GM11168 (cell line): ENCODE data around the gene CHRM4.

Experiments used
- in situ Hi-C: fragments of 300-500 bp; cut with MboI; formaldehyde crosslinking; loops from one replicate; pipeline ENCODE4 v1.12.0; 2022; ENCODE audit warnings: low sequenced_read_pairs; ENCODE audit not compliant: unreplicated experiment

Gene CHRM4

DNA sequence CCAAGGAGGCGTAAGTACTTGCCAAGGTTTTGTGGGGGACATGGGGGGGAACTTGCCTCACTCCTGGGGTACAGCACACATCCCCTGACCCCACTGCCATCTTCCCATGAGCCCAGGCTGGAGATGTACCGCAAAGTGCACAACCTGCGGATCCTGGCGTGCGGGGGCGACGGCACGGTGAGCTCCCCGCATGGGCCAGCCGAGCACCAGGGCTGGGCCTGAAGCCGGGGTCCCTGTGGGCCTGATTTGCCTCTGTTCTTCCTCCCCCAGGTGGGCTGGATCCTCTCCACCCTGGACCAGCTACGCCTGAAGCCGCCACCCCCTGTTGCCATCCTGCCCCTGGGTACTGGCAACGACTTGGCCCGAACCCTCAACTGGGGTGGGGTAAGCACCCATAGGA lies 19.1 kb downstream of the CHRM4 start:
- in situ Hi-C loops: loop anchor here (10.0 kb wide), 1 partner anchor 152 kb away; no protein-coding TSS in a partner anchor

DNA sequence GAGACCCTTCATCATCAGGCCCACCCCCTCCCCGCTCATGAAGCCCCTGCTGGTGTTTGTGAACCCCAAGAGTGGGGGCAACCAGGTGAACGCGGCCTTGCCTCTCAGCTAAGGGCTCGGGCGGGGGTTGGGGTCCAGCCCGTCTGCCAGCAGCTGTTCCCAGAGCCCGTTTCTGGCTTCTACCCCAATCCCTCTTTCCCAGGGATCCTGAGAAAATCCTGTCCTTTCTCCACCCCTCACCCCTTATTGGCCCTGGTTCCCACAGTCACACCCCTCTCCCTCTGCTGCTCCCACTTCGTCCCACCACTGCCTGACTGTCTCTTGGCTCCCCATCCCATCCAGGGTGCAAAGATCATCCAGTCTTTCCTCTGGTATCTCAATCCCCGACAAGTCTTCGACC lies 19.5 kb downstream of the CHRM4 start:
- in situ Hi-C loops: loop anchor here (10.0 kb wide), 1 partner anchor 153 kb away; no protein-coding TSS in a partner anchor

DNA sequence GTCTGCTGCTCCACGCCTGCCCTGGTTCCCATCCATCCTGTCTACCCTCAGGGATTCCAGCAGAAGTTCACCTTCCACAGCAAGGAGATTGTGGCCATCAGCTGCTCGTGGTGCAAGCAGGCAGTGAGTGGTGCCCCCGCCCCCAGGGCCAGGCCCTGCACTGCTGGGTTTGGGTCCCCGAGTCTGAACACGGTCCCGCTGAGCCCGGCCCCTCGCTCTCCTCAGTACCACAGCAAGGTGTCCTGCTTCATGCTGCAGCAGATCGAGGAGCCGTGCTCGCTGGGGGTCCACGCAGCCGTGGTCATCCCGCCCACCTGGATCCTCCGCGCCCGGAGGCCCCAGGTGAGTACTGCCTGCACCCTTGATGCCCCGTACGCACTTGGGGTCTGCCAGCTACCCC lies 20.3 kb downstream of the CHRM4 start:
- in situ Hi-C loops: loop anchor here (10.0 kb wide), 1 partner anchor 154 kb away; no protein-coding TSS in a partner anchor

DNA sequence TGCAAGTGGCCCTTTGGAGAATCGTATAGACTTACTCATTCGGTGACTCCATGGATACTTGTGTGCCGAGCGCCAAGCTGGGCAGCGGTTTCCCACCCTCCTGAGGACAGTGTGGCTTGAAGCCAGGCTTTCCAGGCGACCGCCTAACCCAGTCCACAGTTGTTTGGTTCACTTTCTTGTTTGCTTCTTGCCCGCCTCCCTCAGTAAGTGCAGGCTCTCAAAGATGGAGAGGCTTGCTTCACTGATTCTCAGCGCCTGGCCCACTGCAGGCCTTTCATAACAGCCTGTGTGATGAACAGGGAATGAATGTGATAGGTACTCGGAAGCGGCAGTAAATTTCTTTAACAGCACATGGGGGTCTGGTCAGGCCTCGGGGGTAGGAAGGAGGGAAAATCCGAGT lies 21.3 kb downstream of the CHRM4 start:
- in situ Hi-C loops: loop anchor here (10.0 kb wide), 1 partner anchor 155 kb away; no protein-coding TSS in a partner anchor

DNA sequence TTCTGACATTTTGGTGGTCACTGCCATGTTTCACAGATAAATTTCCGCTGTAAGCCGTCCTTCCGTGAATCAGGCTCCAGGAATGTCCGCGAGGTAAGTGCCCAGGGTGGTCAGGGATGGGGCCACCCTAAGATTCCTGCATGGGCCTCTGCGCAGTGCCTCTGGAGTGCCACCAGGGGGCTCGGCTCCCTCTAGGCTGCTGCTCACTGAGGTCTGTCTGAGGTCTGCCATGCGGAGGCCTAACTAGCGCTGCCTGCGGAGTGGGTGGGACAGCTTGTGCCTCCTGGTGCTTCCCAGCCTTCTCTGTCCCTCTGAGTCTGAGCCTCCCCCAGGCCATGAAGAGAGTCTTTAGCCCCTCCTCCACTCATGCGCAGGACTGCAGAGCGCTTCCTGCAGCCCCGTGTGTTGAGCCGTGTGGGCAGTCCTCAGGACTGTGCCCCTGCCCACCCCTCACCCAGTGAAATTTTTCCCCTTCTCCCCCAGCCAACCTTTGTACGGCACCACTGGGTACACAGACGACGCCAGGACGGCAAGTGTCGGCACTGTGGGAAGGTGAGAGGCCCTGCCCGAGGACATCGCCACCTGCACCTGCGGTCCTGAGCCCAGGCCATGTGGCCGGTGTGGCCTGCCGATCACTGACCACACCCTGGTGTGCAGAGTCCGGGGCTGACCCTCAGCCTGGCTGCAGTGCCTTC lies 22.0 kb downstream of the CHRM4 start:
- in situ Hi-C loops: loop anchor here (10.0 kb wide), 1 partner anchor 155 kb away; no protein-coding TSS in a partner anchor

DNA sequence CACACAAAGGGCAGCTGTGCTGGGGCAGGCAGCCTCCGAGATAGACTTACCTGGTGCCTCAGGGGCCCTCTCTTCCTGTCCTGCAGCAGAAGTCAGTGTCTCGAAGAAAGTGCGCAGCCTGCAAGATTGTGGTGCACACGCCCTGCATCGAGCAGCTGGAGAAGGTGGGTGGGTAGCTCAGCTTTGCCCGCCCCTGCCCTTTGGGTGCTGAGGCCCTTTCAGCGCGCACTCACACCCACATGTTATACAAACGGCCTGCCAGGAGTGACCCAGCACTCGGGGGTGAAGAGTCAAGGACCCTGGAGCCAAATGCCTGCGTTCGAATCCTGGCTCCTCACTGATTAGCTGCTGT lies 23.7 kb downstream of the CHRM4 start:
- in situ Hi-C loops: no loop called here

DNA sequence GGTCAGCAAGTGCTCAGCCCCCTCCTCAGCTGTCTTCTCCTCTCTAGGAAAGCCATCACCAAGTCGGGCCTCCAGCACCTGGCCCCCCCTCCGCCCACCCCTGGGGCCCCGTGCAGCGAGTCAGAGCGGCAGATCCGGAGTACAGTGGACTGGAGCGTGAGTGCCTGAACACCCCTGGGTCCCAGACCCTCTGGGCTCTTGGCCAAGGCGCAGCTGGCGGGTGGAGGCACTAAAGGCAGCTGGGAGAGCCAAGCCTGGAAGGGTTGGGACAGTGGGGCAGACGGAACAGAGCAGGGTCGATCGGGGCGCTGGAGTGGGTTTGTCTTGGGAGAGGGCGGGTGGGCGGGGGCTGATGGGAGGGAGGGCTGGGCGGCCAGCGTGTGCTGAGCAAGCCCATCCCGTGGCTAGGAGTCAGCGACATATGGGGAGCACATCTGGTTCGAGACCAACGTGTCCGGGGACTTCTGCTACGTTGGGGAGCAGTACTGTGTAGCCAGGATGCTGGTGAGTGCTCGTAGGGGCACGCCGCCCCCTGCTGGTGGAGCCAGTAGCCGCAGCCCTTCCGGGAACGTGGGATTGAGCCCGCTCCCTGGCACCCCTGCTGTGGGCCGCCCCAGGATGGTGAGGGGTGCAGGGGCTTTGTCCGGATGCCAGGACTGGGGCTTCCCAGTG lies 24.2 kb downstream of the CHRM4 start:
- in situ Hi-C loops: no loop called here

DNA sequence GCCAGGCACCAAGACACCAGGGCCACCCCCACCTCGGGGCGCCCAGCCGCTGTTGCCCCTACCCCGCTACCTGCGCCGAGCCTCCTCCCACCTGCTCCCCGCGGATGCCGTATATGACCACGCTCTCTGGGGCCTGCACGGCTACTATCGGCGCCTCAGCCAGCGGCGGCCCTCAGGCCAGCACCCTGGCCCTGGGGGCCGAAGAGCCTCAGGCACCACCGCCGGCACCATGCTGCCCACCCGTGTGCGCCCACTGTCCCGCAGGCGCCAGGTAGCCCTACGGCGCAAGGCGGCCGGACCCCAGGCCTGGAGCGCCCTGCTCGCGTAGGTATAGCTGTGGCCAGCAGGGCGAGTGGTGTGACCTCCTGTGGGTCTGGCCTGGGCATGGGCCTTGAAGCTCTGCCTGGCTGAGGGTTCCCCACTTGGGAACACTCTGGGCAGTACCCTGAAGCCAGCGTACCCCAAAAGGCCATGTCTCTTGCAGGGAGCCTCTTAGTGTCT lies 24.9 kb downstream of the CHRM4 start:
- in situ Hi-C loops: no loop called here

DNA sequence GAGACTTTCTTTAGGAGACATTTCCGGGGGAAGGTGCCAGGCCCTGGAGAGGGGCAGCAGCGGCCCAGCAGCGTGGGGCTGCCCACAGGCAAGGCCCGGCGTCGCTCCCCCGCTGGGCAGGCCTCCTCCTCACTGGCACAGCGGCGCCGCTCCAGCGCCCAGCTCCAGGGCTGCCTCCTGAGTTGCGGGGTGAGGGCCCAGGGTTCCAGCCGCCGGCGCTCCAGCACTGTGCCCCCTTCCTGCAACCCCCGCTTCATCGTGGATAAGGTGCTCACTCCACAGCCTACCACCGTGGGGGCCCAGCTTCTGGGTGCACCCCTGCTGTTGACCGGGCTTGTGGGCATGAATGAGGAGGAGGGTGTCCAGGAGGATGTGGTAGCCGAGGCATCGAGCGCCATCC lies 25.3 kb downstream of the CHRM4 start:
- in situ Hi-C loops: no loop called here

DNA sequence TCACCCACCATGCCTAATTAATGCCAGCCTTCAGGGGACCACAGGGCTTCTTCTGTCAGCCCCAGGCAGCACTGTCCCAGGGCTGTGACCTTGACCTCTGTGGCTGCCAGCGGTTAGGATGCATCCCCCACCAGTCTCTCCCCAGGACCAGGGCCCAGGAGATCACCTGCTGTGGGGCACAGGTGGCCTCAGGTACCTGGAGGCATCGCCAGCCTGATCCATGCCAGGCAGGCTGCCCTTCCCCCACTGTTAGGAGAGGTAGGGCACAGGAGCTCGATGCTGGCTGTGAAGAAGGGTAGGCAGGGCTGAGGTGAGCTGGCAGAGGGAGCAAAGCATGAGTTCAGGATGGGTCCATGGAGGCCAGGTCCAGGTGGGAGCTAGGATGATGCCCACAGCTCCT lies 26.8 kb downstream of the CHRM4 start:
- in situ Hi-C loops: no loop called here

DNA sequence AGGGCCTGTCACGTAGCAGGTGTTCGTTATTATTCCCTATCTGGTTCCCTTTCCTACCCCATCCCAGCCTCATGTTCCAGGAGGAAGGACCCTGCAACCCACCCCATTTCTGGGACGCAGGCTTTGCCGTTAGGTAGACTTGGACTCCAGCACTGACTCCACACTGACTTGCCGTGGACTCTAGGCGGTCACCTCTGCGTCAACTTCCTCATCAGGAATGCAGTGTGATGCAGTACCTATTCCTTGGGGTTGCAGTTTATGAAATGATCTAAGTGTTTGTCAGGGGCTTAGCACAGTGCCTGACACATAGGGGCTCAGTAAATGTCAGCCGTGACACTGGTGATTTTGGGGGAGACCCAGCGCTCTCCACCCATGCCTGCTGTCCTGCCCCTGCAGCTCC lies 27.5 kb downstream of the CHRM4 start:
- in situ Hi-C loops: no loop called here

DNA sequence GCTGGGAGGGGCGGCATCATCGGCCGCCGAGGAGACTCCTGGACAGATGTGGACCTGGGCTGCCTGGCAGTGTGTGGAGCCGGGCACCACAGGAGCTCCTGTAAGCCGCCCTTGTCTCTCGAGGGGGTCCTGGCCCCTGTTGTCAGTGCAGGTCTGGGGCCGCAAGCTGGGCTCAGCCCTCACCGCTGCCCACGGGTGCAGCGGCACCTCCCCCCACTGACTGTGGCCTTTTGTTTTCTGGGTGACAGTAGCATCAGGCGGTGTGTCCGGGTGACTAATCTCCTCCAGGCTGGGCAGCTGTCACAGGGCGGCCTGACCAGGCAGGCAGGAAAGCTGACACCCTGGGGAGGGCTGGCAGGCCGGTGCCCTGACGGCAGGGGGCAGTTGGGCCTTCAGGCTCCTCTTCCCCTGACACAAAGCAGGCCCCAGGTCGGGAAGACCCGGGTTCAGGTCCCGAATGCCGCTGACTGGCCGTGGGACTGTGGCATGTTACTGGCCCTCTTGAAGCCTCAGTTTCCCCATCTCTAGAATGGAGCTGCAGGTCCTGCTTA lies 28.0 kb downstream of the CHRM4 start:
- in situ Hi-C loops: no loop called here

DNA sequence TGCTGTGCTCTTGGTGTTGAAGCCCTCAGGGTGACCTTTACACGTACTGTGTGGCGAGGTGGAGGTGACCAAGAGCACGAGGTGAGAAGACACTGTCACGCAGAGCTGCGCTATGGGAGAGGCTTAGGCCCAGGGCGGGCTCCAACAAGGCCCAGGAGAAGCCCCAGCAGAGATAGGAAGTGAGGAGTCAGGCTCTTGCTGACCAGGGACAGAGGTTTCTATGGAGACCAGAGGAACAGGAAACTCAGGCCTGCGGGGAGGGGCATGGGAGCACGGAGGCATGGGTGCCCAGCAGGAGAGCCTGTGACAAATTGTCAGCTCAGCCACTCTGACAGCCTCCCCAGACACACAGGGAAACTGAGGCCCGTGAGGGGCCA lies 28.6 kb downstream of the CHRM4 start:
- in situ Hi-C loops: no loop called here

DNA sequence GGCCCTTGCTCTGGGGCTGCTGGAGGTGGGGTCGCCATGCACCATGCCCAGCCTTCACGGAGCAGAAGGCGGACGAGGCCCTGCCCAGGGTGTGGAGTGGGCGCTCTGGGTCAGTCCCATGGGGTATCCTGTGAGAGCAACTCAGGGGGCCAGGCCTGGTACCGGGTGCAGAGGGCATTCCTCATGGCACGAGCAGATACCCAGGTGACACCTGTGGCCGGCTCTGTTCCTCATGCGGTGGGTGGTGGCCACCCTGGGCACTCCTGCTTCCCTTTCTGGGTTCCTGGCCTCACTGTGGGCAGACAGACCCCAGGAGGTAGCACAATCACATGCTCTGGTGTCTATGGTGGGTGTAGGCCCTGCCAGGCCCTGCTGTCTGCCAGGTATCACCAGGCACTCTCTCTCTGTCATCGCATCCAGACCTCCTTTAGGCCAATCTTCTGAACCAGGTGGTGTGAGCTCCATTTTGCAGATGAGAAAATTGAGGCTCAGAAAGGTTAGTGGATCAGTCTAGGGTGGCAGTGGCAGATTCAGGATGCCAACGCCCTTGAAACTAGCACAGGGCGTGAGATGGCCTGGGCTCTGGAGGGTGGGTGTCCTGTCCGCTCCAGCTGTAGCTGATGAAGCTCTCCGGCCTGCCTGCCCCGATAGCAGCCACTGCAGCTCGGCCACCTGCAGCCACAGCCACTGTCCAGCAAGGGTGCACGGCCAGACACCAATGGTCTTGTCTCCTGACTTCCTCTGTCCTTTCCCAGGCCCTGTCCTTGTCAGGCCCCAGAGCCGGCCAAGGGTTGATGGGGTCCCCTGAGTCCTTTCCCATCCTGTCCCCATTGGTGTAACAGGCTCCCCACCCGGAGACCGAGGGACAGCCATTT lies 29.2 kb downstream of the CHRM4 start:
- in situ Hi-C loops: no loop called here

DNA sequence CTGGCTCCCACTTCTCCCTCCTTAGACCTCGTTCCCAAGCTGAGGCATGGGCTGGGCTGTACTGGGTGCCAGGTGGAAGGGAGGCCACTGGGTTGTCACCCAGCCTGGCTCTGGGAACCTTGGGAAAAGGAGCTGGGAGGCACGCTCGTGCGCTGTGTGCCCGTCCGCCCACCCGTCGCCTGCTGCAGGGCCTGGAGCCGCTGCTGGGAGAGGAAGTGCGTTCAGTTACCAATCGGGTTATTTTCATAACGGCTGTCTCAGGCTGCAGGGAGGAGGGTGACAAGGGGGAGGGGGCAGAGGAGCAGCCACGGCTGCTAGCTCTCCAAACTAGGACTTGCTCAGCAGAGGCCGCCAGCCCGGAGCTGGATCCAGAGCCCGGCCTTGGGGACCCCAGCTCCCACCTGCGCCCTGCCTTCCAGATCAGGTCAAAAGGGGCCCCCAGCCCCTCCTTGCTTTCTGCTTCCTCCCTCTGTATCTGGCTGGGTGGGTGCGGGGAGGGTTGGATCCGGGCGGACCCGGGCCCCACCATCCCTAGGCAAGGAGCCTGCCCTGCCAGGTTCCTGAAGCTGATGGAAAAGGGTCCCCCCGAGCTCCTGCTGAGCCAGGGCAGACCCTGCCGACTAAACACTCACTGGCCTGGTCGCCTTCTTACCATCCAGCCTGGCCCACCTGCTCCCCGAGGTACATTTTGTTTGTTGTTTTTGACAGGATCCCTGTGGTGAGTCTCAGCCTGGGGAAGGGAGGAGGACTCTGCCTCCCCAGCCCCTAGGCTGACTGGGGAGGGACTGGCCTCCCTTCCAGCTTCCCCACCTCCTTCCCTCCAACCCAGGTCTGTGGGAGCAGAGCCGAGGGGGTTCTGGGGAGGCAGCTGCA lies 30.1 kb downstream of the CHRM4 start:
- in situ Hi-C loops: no loop called here

DNA sequence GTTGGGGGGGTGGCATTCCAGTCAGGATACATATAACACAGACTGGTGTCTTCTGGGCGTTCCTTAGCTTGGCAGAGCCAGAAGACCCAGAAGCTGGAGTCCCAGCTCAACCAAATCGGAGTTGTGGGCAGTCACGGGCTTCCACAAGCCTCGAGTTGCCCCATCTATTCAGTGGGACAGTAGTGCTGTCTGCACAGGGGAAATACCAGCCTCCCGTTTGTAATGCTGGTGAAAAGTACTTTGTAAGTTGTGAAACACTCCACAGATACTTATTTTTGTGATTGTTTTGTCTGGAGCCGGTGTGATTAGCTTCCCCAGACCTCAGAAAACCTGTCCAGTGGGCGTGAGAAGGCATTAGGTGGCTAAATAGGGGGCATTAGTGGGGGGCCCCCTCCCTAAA lies 30.7 kb downstream of the CHRM4 start:
- in situ Hi-C loops: no loop called here

DNA sequence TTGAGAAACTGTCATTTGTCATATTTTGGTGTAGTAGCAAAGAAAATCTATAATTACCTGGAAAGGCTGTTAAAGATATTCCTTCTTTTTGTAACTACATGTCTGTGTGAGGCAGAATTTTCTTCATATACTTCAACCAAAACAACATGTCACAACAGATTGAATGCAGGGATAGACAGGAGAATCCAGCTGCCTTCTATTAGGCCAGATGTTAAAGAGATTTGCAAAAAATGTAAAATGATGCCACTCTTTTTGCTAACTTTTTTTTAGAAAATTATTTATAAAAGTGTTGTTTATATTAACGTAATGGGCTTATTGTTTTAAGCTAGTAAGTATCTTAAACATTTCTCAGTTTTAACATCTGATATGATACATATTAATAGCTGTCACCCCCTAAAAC lies 31.6 kb downstream of the CHRM4 start:
- in situ Hi-C loops: no loop called here

DNA sequence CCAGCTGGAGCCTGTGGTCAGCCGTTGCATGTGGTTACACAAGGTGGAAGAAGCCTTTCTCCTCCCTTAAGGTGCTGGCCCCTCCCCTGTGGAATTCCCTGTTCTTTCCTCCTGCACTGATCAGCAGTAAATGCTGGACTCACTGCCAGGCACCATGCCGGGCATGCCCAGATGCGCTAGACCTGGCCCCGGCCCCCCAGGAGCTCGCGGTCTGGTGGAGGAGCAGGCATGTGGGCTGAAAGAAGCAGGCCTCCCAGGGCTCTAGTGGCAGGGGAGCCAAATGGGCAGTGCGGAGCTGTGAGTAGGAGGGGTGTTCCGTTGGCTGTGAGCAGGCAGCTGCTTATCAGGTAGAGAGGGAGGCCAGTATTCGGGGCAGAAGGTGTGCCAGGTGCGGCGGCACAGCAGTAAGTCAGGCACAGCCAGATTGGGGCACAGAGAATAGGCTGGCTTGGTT lies 34.1 kb downstream of the CHRM4 start:
- in situ Hi-C loops: no loop called here

DNA sequence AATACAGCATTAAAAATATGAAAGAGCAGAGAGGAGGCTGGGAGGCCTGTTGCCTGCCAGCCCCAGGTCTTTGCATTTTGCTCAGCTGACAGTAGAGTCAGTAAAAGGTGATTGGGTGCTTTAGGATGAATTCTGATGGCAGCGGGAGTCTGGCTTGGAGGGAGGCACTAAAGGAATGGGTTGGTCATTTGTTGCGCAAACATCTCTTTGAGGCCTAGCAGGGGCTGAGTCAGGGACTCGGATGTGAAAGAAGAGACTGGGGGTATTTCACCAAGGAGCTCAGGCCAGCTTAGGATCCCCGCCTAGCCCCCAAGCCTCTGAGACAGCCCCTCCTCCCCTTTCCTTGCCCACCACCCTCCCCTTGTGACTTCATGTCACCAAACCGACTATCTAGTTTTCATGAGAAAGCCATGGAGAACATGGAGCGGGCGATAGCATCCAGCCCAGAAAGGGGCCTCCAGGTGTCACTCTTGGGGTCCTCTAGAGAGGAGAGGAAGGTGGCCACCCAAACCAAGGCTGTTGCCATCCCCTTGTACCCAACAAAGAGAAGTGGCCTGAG lies 34.6 kb downstream of the CHRM4 start:
- in situ Hi-C loops: no loop called here
